Forelimb muscle (tissue), 1 donor: Measurements from ENCODE around the gene DNAAF1. TPM values are rescaled to one million over a fixed set of nuclear protein-coding genes. Genes with fewer than 3 reads are reported as not detected.

ENCODE experiments used
- DNase-seq: peaks from one replicate; pipeline ENCODE4 v3.0.0-alpha.2; 2013; ENCODE audit warnings: low read depth
- polyA plus RNA-seq: library from polyadenylated mRNA; unstranded; fragments of 120-200 nt; gene quantifications from one replicate; pipeline ENCODE4 v1.2.1, GENCODE V29; 2013; ENCODE audit not compliant: insufficient read length

DNAAF1 gene
- polyA plus RNA-seq, 1 donor, result 0.33 TPM

DNA sequence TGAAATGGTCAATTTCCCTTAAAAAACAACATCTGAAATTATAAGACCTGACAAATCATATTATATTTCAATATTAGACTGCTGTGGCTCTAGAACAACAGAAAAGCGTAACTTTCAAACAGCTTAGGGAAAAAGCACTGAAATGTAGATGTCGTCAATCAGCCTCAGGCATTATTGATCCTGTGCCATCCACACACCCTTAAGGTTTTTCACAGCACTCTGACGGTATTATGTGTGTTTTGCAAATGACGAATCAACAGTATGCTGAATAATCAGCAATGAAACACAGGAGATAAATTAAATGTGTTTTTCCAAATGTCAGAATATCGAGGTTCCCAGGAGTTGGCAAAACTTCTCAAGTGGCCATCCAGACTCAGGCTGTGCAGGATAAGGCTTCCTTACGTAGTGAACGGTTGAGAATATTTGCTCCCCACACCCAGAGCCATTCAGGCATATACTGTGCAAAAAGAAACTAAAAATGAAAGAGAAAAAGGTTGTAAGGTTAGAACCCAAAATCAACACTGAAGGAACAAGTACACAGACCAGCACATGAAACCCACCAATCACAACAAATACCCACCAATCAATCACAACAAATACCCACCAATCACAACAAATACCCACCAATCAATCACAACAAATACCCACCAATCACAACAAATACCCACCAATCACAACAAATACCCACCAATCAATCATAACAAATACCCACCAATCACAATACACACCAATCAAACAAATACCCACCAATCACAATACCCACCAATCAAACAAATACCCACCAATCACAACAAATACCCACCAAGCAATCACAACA is 20.6 kb upstream of the DNAAF1 start:
- DNase-seq, result no peak

GRCh38 chr16:84131117-84131516 is 14.0 kb upstream of the DNAAF1 start:
- no peak for DNase-seq

DNA sequence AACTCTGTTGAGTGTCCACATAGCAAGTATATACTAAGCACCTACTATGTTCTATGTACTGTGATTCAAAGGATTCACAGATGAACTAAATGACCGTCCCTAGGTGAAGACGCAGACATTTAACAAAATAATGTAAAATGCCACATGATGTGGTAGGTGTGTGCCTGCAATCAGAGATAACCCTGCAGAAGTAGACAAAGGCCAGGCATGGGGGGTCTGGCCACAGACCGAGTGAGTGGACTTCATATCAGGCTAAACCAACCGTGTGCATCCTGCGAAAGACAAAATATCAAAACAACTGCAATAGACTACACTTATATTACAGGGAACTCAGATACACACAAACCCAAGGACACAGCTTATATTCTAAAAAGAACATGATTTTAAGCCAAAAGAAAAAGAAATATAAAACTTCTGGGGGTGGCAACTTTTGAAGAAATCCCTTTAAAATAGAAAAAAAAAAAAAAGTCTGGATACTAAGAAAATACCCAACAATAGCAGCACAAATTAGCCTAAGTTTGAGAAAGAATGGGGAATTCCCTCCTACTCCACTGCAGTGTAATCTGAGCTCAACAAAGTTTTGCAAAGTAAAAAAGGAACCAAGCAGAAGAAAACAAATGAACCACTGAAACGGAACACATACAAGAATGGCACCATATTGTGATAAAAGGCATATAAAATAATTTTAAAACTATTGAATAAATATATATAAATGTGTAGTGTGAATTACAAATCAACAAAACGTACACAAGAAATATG is 12.4 kb upstream of the DNAAF1 start:
- DNase-seq, result no peak

DNA sequence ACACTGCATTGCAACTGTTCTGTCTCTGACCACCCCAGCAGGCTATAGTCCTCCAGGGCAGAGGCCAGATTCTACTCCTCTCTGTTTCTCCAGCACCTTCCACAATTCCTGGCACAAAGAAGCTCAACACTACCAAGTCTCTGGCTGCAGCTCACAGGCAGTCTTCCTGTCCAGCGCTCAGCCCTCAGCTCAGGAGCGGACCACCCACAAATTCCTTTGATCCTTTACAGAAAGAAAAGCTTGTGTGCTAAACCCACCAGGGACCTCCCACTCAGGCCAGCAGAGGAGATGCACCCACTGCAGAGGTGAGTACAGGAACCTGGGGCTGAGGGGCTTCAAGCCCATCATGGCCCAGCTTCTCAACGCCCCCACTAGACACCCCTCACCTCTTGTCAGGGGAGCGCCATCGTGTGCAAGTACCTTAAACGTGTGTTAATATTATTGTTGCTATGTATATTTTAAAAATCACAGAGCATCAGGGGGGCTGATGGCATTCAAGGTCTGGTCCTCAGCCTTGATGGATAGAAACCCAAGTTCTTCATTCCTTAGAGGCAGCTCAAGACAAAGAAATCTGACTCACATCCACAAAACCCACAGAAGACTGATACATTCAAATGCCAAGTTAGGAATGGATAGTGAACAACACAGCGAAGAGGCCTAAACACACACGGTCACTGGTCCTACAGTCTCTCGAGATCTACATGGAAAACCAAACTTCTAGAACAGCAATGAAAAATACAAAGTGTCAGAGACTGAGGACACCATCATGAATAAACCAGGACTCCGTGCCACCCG is 8.6 kb upstream of the DNAAF1 start:
- no peak for DNase-seq

DNA sequence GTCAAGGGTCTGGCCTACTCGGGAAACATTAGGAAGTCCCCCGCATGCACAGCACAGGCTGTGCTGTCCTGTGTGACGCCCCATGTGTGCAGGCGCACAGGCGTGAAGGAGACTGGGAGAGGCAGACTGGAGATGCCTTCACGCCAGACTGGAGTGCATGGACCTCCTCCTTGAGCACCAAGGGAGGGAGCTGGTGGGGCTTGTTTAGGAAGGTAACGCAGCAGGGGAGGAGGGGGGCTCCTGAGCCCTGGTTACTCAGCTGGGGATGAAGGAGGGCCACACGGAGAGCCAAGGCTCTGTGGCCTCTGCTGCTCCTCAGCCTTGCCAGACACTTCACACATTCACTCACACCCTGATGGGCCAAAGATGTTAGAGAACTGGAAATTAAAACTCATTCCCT is 7.8 kb upstream of the DNAAF1 start:
- DNase-seq, result no peak

DNA sequence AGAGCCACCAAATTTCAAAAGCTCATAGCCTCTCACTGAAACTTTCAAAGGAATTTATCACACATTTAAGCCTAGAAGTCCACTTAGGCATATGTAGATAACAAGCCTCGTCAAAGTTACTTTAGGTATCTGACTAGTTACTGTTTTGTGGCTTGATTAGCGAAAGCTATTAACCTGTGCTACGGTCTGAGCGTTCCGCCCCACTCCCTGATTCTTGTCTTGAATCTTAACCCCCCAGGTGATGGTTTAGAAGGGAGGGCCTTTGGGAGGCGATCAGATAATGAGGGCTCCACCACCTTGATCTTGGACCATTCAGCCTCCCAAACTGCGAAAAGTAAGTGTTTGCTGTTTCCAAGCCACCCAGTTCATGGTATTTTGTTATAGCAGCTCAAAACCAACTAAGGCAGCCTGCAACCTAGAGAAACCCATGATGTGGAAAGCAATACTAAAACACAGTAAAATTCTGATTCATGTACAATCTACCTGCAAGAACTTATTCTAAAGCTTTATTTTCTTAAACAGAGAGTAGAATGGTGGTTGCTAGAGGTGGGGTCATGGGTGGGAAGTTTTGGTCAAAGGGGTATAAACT is 7.2 kb upstream of the DNAAF1 start:
- DNase-seq, result no peak

- DNase-seq, result no peak
These were observed 6.6 kb upstream of the DNAAF1 start for GRCh38 chr16:84138500-84138823.

GRCh38 chr16:84138824-84139627 is 6.1 kb upstream of the DNAAF1 start:
- DNase-seq, result no peak

- DNase-seq, result no peak
These were observed 5.4 kb upstream of the DNAAF1 start for GRCh38 chr16:84139628-84140258.

- DNase-seq, result no peak
These were observed 3.9 kb upstream of the DNAAF1 start for GRCh38 chr16:84141143-84141670.

DNA sequence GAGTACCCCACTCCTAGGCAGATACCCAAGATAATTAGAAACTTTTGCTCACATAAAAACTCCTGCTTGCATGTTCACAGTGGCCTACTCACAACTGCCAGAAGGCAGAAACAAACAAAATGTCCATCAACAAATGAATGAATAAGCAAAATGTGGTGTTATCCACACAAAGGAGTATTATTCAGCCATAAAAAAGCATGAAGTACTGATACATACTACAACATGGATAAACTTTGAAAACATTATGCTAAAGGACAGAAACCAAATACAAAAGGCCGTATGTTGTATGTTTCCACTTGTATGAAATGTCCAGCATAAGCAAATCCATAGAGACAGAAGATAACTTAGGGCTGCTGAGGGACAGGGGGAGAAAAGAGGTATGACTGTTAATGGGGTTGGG is 2.0 kb upstream of the DNAAF1 start:
- DNase-seq, result no peak

- DNase-seq, result no peak
These were observed 1.3 kb upstream of the DNAAF1 start for GRCh38 chr16:84143784-84144199.

DNA sequence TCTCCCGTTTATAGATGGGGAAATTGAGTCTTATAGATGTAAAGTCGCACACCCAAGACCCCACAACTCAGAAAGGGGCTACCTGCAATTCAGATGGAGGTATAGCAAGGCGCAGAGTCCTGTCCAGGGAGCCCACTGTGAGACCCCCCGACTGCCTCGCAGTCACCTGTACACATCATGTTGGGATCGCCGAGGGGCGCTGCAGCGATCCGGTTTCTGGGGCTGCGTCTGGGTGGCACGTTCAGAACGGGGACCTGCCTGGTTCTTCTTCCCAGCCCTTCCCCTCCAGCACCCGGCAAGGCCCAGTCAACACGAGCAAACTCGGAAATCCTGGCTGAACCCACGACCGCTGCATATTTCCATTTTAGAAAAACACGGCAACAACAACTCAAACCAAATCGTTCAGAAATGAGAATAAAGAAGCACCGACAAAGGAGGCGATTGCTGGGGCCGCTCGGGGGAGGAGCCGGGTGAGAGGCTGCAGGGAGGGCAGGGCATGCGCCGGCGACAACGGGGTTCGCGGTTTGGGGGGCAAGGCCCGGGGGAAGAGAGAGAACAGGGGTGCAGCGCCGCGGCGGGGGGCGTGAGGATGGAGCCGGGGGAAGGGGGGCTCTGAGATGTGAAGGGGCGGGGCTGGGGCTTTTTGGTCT is 774 bp upstream of the DNAAF1 start:
- no peak for DNase-seq

GRCh38 chr16:84150926-84151325 is 5.8 kb downstream of the DNAAF1 start:
- DNase-seq, result no peak

- no peak for DNase-seq
These were observed 8.6 kb downstream of the DNAAF1 start for GRCh38 chr16:84153660-84154214.

- DNase-seq, result no peak
These were observed 10.1 kb downstream of the DNAAF1 start for GRCh38 chr16:84155226-84155625.

- DNase-seq, result no peak
These were observed 10.7 kb downstream of the DNAAF1 start for GRCh38 chr16:84155771-84156170.

DNA sequence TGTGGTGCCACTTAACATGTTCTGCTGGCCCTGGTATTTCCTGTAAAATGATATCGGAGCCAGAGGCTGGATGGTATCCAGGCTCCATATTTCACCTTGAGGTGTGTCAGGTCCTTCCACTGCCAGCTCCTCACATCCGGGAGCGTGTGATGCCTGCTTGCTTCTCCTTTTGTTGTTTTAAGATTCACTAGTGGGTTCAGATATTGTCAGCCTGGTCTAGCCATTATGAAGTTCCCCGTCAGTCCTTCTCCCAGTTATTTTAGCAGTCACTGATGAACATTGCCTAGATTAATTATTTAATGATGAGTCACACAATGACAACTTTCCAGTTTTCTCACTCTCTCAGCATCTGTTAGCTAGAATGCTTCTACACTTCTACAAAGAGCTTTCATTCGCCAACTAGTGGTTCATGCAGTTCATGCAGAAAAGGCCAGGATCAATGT is 11.3 kb downstream of the DNAAF1 start:
- no peak for DNase-seq

- no peak for DNase-seq
These were observed 13.9 kb downstream of the DNAAF1 start for GRCh38 chr16:84159007-84159406.

GRCh38 chr16:84159800-84160199 is 14.7 kb downstream of the DNAAF1 start:
- DNase-seq, result no peak
